Hematopoietic multipotent progenitor cell treated with erythropoietin and hydrocortisone succinate and interleukin-3 and kit ligand, for 17 days (in vitro differentiated cells): ENCODE results near the gene MATN3.

Source experiments
- DNase-seq: peaks from one replicate; pipeline ENCODE4 v3.0.0-alpha.2; 2015; ENCODE audit warnings: low spot score

The MATN3 gene

GRCh38 chr2:20005067-20005627 lies 7.3 kb downstream of the MATN3 start:
- DNase-seq, result no peak

DNA sequence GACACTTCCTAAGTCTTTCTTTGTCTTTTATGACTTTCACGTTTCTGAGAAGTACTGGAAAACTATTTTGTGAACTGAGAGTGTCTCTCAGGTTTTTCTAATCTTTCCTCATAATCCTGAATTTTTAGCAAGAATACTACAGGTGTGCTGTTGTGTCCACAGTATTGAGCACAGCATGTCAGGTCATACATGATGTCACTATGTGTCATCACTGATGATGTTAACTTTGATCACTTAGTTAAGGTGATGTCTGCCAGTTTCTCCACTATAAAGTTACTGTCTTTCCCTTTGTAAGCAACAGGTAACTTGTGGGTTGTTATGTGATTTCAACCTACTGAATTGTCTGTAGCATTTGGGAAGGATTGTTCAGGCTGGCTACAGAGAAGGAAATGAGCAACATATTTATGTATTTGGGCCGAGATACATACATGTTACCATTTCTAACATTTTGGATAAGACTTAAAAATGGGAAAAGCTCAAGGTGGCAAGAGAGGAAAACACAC lies 11.1 kb downstream of the MATN3 start:
- DNase-seq, result no peak

DNA sequence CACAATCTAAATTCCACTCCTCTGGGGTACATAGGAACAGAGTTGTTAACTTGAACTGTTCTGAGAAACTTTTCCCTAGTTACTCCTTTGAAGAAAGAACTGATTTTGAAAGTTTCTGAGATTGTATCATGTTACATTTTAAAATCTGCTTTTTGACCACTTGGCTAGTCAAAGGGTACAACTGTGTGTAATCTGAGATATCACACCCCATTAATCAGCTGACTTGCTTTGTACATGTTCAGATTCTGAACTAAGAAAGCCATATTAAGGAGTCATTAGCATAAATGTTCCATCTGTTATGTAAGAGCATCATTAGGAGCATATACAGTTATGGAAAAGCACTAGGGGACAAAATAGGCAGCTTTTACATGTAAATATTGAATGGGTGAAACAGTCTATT lies 18.7 kb downstream of the MATN3 start:
- DNase-seq, result no peak

- DNase-seq, result no peak
Observed at GRCh38 chr2:19991895-19992294, 20.6 kb downstream of the MATN3 start.

- no peak for DNase-seq
Observed at GRCh38 chr2:19990416-19990728, 22.1 kb downstream of the MATN3 start.

DNA sequence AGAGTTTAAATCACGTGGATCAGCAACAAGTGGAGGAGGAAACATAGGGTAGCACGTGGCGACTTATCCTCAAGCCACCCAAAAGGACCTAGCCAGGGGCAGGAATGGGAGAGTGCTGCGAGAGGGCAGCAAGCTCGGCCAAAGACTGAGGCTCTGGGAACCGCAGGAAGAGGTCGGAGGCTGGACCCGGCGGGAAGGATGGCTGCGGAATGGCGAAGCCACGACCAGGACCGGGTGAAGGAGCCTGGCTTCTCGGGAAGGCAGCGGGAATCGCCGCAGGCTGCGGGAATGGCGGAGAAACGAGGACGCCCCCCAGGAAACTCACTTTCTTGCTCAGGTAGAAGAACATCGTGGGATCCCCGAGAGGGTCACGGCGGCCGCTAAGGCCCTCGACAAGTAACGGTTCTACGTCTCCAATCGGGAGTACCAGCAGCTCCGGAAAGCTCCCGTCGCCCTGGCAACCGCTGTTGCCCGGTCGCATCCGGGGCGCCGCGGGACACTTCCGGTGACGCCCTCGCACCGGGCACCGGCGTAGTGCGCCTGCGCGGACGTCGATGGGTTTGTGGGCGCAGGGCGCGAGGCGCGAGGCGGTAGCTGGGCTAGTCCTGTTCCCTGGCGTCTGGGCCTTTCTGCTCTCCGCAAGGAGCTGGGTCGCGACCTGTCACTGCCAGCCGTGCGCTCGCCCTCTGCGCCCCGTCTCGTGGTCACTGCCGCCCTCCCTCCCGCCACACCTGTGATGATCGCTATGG lies 22.6 kb downstream of the MATN3 start, which contains the start of gene WDR35:
TSS of gene WDR35 (minus strand) at position 439 of the 749 bp plus-strand sequence. CDS start at position 349, 90 bp downstream.
- DNase-seq, result peak; percentile 86

DNA sequence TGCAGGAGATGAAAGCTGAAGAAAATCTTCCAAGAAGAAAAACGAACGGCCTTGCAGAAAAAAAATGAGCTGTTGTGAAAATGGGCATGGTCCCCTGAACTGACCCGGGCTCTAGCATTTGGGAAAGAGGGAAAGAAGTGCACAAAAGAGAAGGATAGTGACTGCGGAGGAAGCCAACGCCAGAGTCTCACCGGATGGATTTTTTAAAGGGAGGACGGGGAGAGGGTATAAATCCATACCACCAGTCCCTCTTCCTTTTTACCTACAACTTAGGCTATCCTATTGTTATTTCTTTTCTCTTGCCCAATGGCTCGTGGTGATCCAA lies 23.2 kb downstream of the MATN3 start:
- no peak for DNase-seq

DNA sequence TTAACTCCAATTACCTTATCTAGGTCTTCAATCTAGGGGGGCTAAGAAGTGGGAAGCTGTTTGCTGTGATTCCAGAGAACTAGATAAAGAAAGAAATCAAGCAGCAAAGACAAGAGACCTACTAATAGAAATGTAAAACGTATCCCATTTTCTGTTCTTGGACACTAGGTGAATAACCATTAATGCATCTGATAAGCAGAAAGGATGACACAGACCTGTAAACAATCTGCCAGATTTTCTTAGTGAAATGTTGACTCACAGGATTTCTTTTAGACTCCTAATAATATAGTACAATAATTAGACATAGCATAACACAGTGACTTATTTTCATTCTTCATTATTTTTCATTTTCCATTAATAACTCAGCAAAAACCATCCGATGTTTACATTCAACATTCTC lies 23.9 kb downstream of the MATN3 start:
- DNase-seq, result no peak

DNA sequence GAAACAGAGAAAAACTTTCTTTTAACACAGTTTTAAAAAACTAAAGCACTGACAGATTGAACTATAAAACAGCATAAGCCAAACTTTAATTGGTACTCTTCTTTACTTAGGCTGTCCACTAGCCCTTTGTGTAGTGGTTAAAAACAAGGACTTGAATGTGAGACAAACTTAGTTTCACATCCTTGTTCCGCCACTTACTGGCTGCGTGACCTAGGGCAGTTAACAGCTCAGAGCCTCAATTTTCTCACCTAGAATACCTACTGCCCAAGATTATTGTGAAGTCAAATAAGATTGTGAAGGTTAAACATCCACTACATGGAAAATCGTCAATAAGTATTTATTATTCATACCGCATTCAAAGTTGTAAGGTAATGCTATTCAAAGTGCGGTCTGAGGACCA lies 24.5 kb downstream of the MATN3 start:
- DNase-seq, result no peak

DNA sequence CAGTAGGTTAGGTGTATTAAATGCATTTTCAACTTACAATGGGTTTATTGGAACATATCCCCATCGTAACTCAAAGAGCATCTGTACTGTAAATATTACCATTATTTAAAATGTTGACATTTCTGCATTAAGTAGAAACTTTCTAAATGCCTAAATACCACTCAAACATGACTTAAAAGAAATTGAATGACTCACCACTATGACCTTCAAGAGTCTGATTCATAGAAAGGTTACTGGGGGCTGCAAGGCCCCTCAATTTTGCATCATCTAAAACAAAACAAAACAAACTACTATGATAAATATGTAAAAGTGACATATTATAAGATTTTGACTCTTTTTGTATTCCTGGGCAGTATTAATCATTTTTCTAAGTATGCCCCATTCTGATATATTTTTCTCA lies 30.2 kb downstream of the MATN3 start:
- no peak for DNase-seq

DNA sequence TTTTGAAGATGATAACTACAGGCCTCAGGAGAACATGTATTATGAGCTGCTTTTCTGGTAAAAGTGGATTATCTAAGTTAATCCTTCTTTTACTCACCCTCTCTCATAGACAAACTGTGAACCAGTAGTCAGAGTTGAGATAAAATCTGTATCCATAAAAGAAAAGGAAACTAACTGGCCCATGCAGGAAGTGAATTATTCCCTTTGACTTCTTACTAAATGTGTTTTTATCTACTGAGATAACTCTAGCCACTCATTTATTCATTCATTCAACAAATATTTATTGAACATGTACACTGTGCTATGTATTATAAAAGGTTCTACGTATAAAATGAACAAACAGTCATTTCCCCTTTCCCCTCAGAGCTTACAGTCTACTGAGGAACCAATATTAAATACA lies 32.5 kb downstream of the MATN3 start:
- DNase-seq, result no peak

DNA sequence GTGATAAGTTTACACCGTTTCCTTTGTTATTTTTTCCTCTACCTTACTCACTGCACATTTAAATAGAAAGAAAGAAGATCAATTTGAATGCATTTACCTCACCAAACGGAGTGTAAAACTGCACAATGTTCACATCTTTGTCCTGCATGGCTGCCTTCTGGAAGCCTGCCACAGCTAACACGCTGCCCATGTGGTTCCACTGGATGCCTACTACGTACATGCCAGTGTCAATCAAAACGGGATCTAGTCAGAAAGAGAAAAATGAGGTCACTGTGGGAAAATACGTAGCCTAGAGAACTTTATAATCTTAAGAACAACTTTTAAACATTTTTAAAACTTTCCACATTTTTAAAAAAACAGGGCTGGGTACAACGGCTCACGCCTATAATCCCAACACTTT lies 39.0 kb downstream of the MATN3 start:
- no peak for DNase-seq

DNA sequence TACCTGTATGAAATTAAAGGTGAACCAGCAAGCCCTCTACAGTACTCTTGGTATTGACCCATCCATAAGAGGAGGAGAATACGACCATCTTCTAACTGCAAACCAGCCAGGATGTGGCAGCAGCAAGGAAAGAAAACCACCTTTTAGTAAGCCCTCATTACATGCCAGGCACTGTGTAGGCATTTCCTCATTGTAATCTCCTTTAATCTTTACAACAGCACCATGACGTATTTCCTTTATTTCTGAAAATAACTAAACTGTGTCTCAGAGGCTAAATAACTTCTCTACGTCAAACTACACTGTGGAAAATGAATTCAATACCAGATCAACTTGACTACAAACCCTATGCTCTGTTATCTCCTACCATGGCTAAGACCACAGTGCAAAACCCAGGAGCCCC lies 40.8 kb downstream of the MATN3 start:
- no peak for DNase-seq

- no peak for DNase-seq
Observed at GRCh38 chr2:19963386-19963785, 49.1 kb downstream of the MATN3 start.

- peak; percentile 73 for DNase-seq
Observed at GRCh38 chr2:19955544-19956422, 56.7 kb downstream of the MATN3 start.

GRCh38 chr2:19949071-19949470 lies 63.4 kb downstream of the MATN3 start:
- DNase-seq, result no peak

GRCh38 chr2:19947184-19947940 lies 65.1 kb downstream of the MATN3 start:
- DNase-seq, result no peak

GRCh38 chr2:19944205-19944845 lies 68.1 kb downstream of the MATN3 start:
- no peak for DNase-seq

GRCh38 chr2:19943189-19943588 lies 69.3 kb downstream of the MATN3 start:
- no peak for DNase-seq

DNA sequence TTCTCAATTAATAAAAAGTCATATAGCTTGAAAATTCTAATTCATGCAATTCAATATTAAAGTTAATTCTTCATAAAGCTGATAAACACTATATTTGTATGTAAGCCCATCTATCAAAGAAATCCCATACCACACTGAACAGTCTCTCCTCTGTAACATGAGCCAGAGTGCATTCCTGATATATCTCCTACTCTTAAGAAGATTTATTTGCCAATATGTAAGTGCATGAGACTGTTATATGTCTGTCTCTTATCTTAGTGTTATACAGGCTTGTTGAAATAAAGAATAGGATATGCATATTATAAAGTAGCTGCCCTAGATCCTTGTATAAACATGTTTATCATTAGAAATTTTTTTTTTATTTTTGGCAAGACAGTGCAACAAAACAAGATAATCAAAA lies 70.3 kb downstream of the MATN3 start:
- DNase-seq, result no peak
